Activated CD4-positive, alpha-beta T cell treated with anti-CD3 and anti-CD28 coated beads for 24 hours (primary cell): ENCODE measurements around the gene MPHOSPH8.

Experiments
- DNase-seq, 2 donors: peaks; one replicate each; pipeline ENCODE4 v3.0.0-alpha.2; 2020; ENCODE audit warnings: low read depth in 2 of 2

The MPHOSPH8 gene, protein sequence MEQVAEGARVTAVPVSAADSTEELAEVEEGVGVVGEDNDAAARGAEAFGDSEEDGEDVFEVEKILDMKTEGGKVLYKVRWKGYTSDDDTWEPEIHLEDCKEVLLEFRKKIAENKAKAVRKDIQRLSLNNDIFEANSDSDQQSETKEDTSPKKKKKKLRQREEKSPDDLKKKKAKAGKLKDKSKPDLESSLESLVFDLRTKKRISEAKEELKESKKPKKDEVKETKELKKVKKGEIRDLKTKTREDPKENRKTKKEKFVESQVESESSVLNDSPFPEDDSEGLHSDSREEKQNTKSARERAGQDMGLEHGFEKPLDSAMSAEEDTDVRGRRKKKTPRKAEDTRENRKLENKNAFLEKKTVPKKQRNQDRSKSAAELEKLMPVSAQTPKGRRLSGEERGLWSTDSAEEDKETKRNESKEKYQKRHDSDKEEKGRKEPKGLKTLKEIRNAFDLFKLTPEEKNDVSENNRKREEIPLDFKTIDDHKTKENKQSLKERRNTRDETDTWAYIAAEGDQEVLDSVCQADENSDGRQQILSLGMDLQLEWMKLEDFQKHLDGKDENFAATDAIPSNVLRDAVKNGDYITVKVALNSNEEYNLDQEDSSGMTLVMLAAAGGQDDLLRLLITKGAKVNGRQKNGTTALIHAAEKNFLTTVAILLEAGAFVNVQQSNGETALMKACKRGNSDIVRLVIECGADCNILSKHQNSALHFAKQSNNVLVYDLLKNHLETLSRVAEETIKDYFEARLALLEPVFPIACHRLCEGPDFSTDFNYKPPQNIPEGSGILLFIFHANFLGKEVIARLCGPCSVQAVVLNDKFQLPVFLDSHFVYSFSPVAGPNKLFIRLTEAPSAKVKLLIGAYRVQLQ

DNA sequence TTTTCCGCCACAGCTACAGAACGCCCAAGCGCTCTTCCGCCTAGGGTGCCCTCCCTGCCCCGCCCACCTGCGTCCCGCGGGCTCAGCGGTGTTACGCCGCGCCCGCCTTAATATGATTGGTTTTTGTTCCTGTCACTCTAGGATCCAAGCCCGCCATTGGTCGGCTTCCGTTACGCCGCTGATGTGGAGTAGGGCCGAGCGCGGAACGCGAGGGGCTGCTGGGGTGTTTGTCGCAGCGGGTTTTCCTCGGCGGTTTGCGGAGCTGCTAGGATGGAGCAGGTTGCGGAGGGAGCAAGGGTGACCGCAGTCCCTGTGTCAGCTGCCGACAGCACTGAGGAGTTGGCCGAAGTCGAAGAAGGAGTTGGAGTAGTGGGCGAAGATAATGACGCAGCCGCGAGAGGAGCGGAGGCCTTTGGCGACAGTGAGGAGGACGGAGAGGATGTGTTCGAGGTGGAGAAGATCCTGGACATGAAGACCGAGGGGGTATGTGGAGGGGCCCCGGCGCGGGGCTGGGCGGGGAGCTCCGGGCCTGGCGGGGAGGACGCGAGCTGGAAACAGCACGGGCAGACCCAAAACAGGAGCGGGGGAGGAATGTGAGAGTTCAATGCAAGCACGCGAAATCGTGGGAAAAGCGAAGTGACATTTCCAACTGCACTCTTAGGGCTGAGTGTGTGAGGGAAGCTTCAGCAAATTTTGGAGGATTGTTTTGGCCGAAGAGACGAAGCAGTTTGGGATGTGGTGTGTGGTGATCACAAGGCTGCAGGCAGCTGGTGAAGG, at the start of gene MPHOSPH8:
MPHOSPH8 (plus strand) TSS at position 181 of the 777 bp plus-strand sequence; CDS start at position 271, 90 bp downstream.
- peak; percentile 88 to 93 for DNase-seq

DNA sequence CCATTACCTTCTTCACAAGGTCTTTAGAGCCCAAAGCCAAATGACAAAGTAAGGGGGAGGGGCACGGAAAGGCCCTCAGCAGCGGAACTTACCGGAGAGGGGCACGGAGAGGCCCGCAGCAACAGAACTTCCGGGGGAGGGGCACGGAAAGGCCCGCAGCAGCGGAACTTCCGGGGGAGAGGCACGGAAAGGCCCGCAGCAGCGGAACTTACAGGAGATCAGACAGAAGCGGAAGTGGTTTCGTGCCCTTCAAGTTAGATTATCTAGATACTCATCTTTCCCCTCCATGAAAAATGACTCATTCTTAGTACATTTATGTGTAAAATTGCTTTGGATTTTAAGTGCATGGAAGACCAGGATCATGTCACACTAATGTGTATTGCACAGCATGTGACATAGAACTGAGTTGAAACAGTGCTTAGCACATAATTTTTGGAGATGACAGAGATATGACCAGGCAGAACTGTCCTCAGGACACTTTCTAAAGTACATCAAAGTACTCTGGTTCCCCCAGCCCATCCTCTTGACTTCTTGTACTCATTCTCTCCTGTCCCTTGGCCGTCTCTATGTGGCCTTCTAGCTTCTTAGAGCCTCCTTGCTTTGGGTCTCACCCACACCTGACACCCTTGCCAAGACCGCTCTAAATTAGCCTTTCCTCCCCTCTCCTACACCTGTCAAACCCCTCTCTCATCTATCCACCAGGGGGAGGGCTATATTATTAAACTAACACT, 46.4 kb upstream of the MPHOSPH8 start:
- DNase-seq: peak; percentile 61 to 67

DNA sequence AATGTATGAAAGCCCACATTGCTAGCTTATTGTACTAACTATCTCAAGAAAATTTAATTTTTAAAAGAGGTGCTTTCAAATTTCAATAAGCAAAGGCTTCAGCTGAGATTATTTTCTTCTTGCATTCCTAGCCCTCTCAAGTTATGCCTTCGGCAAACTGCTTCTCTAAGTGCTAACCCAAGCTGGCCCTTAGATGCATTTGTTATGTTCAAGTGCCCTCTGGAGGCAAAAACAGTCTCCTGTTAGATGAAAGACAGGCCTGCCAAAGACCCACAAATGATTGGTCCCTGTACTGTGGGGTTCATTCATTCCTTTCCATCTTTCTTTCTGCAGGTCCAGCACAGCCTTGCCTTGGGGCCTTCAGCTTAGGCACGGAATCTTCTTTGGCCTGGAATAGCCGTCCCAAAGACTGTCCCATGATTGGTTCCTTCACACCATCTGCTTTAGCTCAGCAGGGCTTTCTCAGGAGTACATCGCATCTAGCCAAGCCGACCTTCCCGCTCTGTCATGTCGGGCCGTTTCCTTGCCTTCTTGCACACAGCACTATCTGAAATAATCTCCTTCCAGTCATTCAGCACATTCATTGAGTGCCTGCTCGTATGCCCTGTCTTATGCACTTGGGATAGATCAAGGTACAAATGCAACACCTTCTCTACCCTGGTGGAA, 45.7 kb upstream of the MPHOSPH8 start:
- DNase-seq: no peak

DNA sequence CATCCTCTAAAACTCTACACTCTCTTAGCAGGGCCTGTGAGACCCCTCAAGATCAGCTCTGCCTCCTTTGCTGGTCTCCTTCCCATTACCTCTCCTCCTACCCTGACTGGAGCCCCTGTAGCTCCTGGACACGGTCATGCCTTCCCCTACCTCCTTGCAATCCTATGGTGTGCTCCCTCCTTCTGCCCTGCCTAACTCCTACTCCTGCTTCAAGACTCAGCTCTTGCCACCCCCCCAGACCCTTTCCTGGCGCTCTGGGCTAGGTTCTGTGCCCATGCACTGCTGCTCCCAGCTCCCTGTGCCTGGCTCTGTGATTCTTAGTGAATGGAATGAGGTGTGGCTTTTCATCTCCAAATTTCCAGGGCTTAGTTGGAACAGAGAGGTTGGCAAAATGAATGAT, 44.1 kb upstream of the MPHOSPH8 start:
- no peak for DNase-seq

DNA sequence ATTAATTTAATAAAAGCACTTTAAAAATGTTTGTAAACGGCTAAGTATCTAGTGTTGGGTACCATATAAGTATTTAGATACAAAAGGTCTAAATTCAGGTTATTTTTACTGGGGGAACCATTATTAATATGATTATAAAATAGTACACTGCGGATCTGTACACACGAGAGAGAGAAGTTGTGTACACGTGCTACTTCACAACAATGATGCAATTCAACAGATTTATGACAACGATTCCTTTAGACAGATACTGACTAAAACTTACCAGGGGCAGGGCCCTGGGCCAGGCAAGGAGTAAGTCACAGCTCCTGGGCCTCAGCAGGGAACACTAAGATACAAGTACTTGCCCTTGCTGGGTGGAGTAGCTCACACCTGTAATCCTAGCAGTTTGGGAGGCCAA, 43.0 kb upstream of the MPHOSPH8 start:
- DNase-seq: no peak

DNA sequence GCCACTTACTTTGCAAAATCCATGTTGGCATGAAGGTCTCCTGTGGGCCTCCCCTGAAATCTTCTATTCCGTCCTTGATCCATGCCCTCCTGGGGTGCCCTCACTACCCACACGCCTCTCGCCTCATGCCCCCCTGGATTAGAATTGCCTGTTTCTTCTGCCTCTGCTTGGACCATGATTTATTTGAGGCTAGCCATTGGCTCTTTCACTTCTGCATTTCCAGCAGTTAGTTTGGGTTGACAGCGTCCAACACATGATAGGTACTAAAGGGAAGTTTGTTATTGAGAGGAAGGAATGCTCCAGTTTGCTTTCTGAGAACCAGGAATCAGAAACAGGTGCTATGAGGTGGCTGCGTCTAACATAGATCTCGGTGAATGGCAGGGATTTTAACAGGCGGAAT, 41.6 kb upstream of the MPHOSPH8 start:
- no peak for DNase-seq

DNA sequence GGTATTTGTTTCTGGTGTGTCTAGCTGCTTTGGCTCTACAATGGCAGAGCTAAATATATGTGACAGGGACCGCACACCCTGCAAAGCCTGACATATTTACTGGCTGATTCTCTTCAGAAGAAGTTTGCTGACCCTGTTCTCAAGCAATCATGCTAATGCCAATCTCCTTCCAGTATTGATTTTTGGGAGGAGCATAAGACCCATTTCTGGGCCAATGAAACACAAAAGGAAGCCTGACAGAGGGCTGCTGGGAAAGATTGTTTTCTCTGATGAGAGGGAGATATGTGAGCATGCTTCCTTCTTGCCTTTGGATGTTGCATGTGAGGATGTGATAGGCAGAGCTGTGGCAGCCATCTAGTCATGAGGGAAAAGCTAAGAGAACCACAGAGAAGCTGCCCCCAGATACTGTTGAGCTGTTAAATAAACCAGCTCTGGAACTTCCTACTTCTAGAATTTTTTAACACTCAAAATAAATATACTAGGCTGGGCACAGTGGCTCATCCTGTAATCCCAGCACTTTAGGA, 40.7 kb upstream of the MPHOSPH8 start:
- DNase-seq: no peak

DNA sequence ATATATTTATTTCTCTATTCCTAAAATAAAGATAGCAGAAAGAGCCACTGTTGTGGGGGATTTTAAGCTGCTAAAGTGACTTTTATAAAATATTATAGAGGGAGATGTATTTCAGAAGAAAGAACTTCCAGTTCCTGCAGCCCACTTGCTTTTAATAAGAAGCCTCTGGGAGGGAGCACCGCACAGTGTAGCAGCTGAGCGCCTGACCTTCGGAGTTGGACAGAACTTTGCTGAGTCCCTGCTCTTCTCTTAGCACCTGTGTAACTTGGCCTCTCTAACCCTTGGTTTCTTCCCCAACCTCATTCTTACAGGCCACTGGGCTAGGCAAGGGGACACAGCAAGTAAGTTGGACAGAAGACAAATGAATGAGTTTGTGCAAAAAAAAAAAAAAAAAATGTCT, 37.4 kb upstream of the MPHOSPH8 start:
- no peak for DNase-seq

DNA sequence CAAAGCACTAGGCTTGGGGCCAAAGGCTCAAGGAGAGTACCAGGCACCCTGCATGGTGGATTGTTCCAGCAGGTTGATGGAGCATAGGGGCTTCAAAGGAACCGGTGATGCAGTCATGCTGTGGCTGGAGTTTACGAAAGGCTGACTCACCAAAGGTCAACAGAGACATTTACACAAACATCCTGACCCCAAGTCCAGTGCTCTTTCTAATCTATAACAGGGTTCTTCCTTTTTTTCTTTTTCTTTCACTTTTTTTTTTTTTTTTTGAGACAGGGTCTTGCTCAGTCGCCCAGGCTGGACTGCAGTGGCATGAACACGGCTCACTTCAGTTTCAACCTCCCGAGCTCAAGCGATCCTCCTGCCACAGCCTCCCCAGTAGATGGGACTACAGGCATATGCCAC, 36.5 kb upstream of the MPHOSPH8 start:
- no peak for DNase-seq

DNA sequence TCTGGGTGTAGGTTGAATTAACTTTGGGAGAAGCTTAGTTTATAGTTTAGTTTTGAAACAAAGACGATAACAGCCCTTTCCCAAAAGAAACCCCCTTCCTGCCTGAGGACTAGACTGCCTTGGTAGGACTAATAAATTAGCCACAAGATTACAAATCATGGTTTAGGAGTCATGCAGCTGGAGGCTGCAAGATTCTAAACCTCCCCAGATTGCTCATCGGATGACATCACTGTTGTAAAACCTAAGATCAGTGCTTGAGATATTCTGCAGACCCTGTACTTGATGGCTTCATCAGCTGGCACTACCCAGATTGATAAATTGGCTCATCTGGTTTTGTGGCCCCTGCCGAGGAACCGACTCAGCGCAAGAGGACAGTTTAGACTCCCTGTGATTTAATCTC, 35.9 kb upstream of the MPHOSPH8 start:
- no peak for DNase-seq

DNA sequence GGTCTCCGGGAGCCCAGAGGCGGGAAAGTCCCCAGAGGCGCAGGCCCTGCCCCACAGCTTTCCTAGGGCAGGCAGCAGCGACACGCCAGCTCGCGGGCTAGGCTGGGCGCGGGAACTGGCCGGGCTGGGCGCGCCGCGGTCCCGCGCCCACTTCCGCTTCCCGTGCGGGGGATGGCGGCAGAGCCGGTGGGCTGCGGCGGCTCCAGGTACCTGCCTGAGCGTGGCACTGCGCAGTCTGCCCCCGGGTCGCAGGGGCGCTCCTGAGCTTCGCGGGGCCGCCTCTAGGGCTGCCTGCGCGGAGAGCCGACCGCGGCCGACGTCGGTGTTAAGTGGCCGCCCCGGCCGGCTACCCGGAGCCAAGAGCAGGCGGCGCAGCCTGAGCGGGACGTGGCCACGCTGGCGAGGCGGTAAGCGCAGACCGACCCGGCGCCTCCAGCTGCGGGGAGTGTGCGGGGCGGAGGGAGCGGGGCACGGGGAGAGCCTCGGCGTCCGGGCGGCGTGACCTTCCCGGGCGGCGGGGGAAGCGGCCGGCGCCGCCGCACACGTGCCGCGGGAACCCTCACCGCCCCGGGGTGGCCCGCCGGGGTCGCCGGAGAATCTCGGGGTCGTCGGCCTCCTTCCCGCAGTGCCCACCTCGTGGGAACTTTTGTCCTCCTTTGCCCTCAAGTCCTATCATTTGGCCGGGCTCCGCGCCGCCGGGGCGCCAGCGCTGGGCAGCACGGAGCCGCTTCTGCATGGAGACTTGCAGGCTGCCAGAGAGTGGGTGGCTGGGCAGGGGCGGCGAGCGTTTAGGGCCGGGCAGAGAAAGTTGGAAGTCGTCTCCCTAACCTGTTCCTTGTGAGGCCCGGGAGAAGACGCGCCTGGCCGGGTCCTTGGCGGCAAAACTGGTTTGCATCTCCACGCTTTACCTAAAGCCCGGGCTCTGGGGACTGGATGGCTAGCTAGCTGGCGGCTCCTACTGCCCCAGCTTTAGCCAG, 31.4 kb upstream of the MPHOSPH8 start:
- DNase-seq: peak in 1 of 2 donors; percentile 25

DNA sequence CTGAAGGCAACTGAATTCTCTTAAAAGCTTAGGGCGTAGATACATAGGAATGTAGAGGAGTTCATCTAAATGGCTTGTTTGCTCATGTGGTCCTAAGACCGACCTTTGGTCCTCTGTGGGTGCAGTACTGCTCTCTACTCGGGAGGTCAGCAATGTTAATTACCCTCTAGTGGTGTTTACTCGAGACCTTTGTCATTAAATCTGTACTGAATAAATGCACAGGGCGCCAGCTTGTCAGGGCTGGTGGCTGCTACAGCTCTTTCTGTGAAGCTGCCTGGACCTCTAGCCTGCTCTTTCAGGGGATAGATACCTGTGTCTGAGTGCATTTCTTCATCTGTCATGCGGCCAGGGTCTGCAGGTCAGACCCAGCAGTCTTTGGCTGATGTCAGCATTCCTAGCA, 29.2 kb upstream of the MPHOSPH8 start:
- DNase-seq: no peak

DNA sequence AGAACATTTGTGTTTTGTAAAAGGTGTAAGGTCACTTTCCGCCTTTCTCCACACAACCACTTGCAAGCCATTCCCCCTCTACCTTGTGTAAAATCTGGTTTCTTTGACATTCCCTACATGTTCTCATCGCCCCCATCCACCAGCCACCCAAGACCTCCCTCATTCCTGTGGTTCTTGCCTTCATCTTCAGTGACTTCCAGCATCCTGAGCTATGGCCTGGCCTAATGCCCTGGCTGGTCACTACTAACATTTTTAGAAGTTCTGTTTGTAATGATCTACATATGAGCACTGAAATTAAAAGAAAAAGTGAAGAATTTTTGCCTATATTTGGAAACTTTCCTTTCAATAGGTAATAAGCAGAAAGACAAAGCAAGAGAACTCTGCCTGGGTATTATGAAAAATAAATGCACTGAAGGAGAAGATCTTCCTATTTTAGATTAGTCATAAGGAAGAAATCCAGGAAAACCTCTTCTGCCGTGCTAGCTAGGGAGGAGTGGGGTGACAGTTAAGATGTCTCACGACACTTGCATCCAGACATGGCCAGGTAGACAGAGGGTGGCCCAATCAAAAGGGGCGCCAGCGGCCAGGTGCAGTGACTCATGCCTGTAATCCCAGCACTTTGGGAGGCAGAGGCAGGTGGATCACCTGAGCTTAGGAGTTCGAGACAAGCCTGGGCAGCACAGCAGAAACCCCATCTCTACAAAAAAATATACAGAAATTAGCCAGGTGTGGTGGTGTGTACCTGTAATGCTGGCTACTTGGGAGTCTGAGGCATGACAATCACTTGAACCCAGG, 28.1 kb upstream of the MPHOSPH8 start:
- DNase-seq: no peak

DNA sequence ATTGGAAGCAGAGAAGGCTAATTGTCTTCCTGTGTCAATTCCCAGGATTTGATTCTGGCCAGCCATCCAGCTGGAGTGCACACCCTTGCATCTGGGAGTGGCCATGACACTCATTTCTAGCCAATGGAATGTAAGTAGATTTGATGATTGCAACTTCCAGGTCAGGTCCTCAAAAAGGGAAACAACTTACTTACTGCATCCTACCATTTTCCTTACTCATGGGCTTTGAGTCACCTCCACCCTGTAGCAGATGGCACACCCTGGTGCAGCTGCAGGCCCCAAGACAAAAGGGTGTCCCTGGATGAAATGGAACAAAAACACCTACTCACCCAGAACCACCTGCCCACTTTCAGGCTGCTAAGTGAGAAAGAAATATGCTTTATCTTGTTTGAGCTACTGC, 27.3 kb upstream of the MPHOSPH8 start:
- DNase-seq: no peak

DNA sequence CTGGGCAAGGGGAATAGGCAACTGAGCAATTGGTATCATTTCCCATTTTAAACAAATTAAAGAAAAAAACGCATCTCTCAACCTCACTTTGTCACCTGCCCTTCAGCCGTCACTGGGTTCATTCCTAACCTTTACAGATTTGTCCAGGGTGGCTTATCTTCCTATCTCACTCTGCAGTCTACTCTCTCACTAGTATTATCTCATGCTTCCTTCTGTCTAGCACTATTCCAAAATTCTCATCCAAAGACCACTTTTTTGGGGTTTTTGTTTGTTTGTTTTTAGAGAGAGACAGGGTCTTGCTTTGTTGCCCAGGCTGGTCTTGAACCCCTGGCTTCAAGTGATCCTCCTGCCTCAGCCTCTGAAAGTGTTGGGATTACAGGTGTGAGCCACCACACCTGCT, 26.7 kb upstream of the MPHOSPH8 start:
- no peak for DNase-seq

DNA sequence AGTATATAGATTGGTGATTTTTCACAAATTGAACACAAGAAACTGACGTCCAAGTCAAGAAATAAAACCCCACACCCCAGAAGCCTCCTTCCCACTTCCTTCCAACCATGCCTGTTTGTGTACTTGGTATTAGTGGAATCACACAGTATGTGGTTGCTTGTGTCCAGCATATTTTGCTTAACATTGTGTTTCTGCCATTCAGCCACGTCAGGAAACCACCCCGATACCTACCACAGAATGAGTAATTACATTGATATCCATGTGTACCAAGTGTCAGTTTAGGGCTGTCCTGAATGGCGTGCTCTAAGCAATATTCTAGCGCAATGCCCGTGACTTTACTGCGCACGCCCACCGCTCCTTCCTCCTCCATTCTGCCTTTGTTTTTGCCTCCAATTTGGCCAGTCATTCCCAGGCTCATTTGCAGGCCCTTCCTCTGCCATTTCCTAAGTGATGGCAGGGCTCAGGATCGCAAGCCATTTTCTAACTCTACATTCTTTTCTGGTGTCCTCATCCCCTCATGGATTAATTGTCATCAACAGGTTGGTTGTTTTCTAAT, 25.9 kb upstream of the MPHOSPH8 start:
- DNase-seq: no peak

DNA sequence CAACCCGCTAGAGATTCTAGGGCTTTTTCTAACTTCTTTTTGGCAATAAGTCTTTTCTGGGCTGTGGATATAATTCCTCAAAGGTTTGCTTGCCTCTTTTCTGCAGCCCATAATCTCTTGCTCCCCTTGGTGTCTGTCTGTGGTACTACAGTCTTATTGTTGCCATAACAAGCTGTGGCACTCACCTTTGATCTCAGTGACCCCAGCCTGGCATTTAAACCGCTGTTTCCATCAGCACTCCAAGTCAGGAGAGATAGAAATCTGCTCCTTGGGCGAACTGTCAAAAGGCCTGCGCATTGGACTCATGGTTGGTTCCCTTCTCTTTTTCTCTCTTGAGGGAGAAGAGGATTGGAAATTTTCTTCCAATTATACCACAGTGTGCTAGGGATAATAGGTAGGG, 14.5 kb upstream of the MPHOSPH8 start:
- no peak for DNase-seq

DNA sequence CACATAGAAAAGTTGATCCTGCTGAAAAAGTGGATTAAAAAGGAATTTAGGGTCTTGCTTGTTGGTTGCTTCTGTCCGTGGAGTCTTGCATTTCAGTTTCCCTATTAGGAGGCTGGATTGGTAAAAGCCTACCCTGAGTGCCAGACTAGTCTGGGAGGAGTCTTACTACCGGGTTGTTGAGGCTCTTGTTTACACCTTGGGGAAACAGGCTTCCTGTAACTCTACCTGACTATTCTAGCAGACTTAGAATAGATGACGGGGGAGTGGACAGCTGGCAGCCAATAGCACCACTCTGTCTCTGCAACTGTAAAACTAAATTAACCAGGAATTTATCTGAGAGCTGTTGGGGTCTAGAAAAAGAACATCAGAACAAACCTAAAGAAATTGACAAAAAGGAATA, 11.3 kb upstream of the MPHOSPH8 start:
- DNase-seq: no peak
